Measurements from ENCODE around the gene NAV2. TPM values are rescaled to one million over a fixed set of nuclear protein-coding genes. Genes with fewer than 3 reads are reported as not detected.

Gene NAV2
- total RNA-seq, 1 donor, result 11.2 TPM

DNA sequence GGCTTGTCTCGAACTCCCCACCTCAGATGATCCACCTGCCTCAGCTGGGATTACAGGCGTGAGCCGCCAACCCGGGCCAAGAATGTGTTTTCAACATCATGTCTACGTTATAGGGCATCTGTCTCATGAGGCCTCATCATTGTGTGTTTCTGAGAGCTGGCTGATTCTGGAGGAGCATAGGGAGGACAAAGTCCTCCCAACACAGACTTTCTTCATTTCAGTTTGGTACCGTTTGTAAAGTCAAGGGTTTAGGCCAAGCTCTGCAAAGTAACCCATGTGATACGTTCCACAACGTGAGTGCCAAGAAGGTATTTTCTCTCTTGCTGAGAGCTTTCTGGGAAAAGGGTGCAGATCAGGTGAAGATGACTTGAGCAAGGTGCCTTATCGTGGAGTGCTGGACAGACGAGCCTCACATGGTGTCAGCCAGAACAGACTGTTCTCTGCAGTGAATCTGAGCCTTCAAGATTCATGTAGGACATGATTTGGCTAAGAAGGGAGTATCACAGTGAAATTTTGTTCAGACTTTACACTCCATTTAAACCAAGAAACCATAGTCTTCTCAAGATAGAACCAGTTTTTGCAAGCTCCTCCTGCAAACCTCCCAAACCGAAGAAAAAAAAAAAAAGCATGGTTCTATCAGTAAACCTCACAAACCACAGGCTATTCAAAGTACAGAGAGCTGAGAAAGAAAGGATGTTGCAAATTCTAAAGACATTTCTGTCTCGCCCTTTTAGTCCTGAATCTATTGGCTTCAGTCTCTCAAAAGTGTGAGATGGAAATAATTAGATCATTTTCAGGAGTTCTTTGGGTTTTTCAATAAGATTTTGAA, 376.0 kb downstream of the NAV2 start:
- H3K4me3 ChIP-seq (ENCODE audit: low read depth, low read length), result no peak overlapping the region
- DNase-seq (ENCODE audit: low read depth), result no peak
- TF ChIP-seq, protein P1, sequence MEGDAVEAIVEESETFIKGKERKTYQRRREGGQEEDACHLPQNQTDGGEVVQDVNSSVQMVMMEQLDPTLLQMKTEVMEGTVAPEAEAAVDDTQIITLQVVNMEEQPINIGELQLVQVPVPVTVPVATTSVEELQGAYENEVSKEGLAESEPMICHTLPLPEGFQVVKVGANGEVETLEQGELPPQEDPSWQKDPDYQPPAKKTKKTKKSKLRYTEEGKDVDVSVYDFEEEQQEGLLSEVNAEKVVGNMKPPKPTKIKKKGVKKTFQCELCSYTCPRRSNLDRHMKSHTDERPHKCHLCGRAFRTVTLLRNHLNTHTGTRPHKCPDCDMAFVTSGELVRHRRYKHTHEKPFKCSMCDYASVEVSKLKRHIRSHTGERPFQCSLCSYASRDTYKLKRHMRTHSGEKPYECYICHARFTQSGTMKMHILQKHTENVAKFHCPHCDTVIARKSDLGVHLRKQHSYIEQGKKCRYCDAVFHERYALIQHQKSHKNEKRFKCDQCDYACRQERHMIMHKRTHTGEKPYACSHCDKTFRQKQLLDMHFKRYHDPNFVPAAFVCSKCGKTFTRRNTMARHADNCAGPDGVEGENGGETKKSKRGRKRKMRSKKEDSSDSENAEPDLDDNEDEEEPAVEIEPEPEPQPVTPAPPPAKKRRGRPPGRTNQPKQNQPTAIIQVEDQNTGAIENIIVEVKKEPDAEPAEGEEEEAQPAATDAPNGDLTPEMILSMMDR (IDR thresholded peaks at IDR 0.05; ENCODE audit: insufficient read depth, low read depth, low read length), result no peak

DNA sequence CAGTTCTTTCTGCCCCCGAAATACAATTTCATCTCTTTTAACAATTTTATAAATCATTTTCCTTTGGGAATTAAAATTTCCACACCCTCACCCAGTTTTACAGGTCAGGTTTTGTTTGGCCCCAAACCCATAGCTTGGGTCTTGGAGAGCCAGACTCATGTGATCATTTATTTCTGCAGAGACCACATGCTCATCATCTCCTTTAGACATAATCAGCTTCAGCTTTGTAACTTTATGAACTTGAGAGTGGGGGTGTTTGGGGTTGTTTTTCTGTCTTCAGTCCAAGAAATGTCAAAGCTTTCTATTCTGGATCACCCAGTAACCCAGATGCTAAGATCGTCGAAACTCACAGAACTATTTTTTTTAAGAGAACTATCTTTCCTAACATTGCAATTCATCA, 376.7 kb downstream of the NAV2 start:
- TF ChIP-seq, protein P1 (IDR thresholded peaks at IDR 0.05; ENCODE audit: insufficient read depth, low read depth, low read length), result no peak
- H3K4me3 ChIP-seq (ENCODE audit: low read depth, low read length), result no peak overlapping the region
- no peak for DNase-seq (ENCODE audit: low read depth)

DNA sequence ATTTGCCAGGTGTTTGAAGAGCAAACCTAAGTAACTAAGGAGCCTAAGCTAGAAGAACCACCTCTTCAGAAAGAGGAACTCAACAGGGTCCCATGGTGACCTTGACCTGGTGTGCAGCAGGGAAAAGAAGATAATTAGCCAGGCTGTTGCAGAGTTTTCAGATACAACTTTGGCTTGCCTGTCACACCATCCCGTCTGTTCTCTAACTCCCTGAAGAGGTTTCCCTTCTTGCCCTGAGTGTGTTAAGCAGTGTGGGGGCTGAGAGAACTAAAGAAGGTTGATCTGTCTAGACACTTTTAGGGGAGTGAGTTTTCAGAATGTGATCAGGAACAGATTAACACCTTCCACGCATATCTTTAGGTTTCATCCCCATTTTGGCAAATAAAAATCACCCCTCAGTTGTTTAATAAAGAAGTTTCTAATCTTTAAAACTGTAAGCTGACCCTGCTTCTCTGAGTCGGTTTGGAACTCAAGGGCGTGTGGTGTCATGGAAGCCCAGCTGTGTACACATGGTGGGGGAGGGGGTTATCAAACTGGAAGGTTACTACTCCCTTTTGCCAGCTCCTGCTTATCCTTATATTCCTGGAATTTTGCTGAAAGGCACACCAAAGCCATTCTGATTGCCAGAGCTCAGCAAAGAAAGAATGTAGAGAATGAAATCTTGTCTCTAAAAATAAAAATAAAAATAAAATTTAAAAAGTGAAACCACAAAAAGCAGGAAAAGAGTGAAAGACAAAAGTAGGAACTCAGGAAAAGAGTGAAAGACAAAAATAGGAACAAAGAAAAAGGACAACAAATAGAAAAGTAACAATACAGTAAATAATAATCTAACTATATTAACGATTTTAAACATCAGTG, 377.4 kb downstream of the NAV2 start:
- DNase-seq (ENCODE audit: low read depth), result peak; percentile 32
- no peak overlapping the region for H3K4me3 ChIP-seq (ENCODE audit: low read depth, low read length)
- TF ChIP-seq, protein P1 (IDR thresholded peaks at IDR 0.05; ENCODE audit: insufficient read depth, low read depth, low read length), result no peak

DNA sequence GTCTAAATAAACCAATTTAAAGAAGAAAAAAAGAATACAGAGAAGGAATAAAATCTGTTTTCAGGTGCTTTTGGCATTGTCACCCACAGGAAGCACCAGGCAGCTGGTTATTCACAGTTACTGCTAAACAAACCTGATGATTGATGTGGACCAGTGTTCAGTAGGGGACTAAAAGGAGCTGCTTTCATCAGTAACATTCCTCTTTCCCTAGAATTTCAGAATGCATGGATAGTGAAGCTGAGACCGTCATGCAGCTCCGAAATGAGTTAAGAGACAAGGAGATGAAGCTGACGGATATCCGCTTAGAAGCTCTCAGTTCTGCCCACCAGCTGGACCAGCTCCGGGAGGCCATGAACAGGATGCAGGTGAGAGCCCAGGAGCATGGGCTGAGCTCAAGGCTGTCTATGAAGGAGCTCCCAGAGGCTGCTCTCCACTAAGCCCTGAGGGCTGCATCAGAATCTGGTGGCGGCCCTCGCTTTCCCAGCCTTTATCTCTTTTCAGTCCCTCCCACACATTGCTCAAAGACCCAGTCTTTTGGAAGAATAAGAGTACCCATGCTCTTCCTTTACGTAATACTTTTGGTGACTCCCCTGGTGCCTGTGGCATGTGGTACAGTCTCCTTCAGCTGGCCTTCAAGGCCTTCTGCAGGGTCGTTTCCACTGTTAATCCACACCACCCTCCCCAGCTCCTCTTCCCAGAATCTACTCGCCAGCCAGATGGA, 378.2 kb downstream of the NAV2 start:
- H3K4me3 ChIP-seq (ENCODE audit: low read depth, low read length), result no peak overlapping the region
- TF ChIP-seq, protein P1 (IDR thresholded peaks at IDR 0.05; ENCODE audit: insufficient read depth, low read depth, low read length), result no peak
- no peak for DNase-seq (ENCODE audit: low read depth)

DNA sequence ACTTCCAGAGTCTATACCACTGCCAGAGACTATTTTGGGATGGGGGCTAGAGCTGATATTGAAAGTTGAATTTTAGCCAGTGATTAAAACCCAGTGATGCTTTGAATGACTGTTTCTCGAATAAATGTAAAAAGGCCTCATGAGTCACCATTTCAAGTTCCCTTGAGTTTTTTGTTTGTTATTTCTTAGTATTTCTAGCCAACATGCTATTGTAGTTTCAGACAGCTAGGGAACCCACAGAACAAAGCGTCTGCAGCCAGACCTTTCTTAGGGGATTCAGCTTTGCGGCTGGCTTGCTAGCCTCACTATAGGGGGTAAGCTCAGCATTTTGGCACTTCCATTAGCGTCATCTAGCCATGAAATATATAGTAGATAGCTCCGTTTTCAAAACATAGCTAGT, 381.1 kb downstream of the NAV2 start:
- H3K4me3 ChIP-seq (ENCODE audit: low read depth, low read length), result no peak overlapping the region
- DNase-seq (ENCODE audit: low read depth), result no peak

DNA sequence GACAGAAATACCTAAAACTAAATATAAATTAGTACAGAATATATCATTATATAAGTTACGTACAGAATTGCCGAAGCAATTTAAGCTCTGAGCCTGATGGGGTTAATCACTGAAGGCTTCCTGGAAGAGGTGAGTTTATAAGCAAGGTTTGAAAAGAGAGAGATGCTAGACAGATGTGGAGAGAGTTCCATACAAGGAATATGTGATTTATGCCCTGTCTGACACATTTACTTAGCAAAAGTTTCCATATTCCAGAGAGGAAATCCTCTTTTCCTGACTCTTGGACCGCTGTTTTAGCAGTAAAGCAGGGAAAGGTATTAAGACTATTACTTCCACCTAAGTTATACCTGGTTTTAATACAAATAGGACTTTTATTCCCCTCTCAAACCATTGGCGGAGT, 382.6 kb downstream of the NAV2 start:
- TF ChIP-seq, protein P1 (IDR thresholded peaks at IDR 0.05; ENCODE audit: insufficient read depth, low read depth, low read length), result no peak
- DNase-seq (ENCODE audit: low read depth), result no peak
- no peak overlapping the region for H3K4me3 ChIP-seq (ENCODE audit: low read depth, low read length)

More for the DNA sequence above, 381.1 kb downstream of the NAV2 start:
- TF ChIP-seq, protein P1 (IDR thresholded peaks at IDR 0.05; ENCODE audit: insufficient read depth, low read depth, low read length), result no peak

All from fibroblast of villous mesenchyme (primary cell).